Stomach (tissue), 4 donors: ENCODE measurements around the gene ALG9.

ENCODE experiments used
- POLR2AphosphoS5 ChIP-seq, 3 donors: sonication (generic); formaldehyde crosslinking; IDR thresholded peaks; one replicate each; pipeline ENCODE4 v1.6.1; 2016; ENCODE audit warnings: antibody characterized with exemption in 3 of 3
- TF ChIP-seq, protein P1 (sequence below), 7 experiments: fragments of 450-650 bp in 4 of 7; fragments of 200-600 bp in 3 of 7; sonication (generic) in 3 of 7; IDR thresholded peaks; one replicate each; pipeline ENCODE4 v1.5.1; 2016 to 2019; ENCODE audit warnings: antibody characterized with exemption in 7 of 7, control low read depth in 2 of 7, mild to moderate bottlenecking in 1 of 7

DNA sequence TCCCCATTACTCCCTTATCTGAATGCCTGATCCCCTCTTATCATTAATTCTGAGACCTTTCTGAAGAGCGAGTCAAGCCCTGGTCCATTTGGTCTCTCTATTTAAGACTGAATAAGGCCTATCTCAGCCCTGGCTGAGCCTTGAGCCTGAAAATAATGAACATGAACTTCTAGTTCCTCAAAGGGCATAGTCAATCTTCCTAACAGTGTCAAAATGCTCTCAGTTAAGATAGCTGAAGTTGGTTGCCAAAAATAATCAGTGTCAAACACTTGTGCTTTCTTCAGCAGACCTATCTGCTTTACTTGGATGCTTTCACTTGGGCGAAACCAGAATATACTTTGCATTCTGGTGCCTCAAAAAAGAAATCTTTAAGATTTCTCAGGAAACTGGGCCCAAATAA is 62.5 kb downstream of the ALG9 start:
- TF ChIP-seq, protein P1, sequence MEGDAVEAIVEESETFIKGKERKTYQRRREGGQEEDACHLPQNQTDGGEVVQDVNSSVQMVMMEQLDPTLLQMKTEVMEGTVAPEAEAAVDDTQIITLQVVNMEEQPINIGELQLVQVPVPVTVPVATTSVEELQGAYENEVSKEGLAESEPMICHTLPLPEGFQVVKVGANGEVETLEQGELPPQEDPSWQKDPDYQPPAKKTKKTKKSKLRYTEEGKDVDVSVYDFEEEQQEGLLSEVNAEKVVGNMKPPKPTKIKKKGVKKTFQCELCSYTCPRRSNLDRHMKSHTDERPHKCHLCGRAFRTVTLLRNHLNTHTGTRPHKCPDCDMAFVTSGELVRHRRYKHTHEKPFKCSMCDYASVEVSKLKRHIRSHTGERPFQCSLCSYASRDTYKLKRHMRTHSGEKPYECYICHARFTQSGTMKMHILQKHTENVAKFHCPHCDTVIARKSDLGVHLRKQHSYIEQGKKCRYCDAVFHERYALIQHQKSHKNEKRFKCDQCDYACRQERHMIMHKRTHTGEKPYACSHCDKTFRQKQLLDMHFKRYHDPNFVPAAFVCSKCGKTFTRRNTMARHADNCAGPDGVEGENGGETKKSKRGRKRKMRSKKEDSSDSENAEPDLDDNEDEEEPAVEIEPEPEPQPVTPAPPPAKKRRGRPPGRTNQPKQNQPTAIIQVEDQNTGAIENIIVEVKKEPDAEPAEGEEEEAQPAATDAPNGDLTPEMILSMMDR (IDR thresholded peaks at IDR 0.05) = no peak
- TF ChIP-seq POLR2AphosphoS5 (IDR thresholded peaks at IDR 0.05) = no peak
